A549 (cell line): ENCODE data around the gene SPATA9. TPM values are rescaled to one million over a fixed set of nuclear protein-coding genes. Genes with fewer than 3 reads are reported as not detected.

Experiments used
- ATAC-seq, 2 experiments: fragments of 200-7000 bp in 1 of 2; fragments of >200 bp in 1 of 2; cut with Nextera tagmentation in 1 of 2; cut with Tn5 transposase in 1 of 2; 3 replicates each; pipeline versions ENCODE4 v1.8.0 to v1.9.1; 2018 to 2020; ENCODE audit warnings: mild to moderate bottlenecking in 1 of 2, moderate library complexity in 1 of 2
- CTCF ChIA-PET: fragments of 300-600 bp; sonication (Branson Sonifier 250); formaldehyde crosslinking; extraction: SDS; loops from one replicate; lab custom pipeline; 2021; ENCODE audit warnings: antibody characterized with exemption, inconsistent platforms; lab: Yijun Ruan, JAX
- POLR2A ChIA-PET: fragments of 350-600 bp; formaldehyde crosslinking; extraction: SDS; loops from one replicate; lab custom pipeline; 2021; ENCODE audit warnings: antibody characterized with exemption, inconsistent platforms; lab: Yijun Ruan, JAX
- DNase-seq, 2 experiments: peaks; one replicate each; pipeline versions ENCODE4 v3.0.0 to v3.0.0-alpha.2; 2011 to 2016; ENCODE audit warnings: low read depth in 1 of 2, low spot score in 1 of 2
- FAIRE-seq: peaks from 2 replicates; lab custom pipeline; 2011; peaks lifted over from hg19 to GRCh38; lab: Jason Lieb, UNC
- H3K27ac ChIP-seq, 2 experiments: fragments of >200 bp; sonication (Bioruptor Twin); formaldehyde crosslinking; 3 replicates each; pipeline ENCODE4 v1.5.1; 2016 to 2017
- H3K4me1 ChIP-seq: fragments of >200 bp; sonication (Bioruptor Twin); formaldehyde crosslinking; 3 replicates; pipeline ENCODE4 v1.6.1; 2016
- H3K4me2 ChIP-seq: fragments of >200 bp; sonication (Bioruptor Twin); formaldehyde crosslinking; 3 replicates; pipeline ENCODE4 v1.6.1; 2016
- H3K4me3 ChIP-seq: fragments of >200 bp; sonication (Bioruptor Twin); formaldehyde crosslinking; 3 replicates; pipeline ENCODE4 v1.5.1; 2016
- H3K9me3 ChIP-seq: fragments of >200 bp; sonication (Bioruptor Twin); formaldehyde crosslinking; 3 replicates; pipeline ENCODE4 v1.6.1; 2016
- CBX2 ChIP-seq: fragments of 200-600 bp; sonication (generic); IDR thresholded peaks from 2 replicates; pipeline ENCODE4 v1.6.1; 2016; ENCODE audit warnings: low read depth, mild to moderate bottlenecking, borderline replicate concordance
- EHMT2 ChIP-seq: fragments of 200-600 bp; sonication (generic); IDR thresholded peaks from 2 replicates; pipeline ENCODE4 v1.6.1; 2016; ENCODE audit warnings: antibody characterized with exemption, low read depth, mild to moderate bottlenecking, moderate library complexity
- EP300 ChIP-seq, 2 experiments: fragments of >200 bp; sonication (Bioruptor Twin); formaldehyde crosslinking; IDR thresholded peaks; 2 replicates in 1 of 2; 3 replicates in 1 of 2; pipeline ENCODE4 v1.6.1; 2016 to 2017
- ESRRA ChIP-seq: fragments of 150-350 bp; IDR thresholded peaks from 2 replicates; pipeline ENCODE4 v1.6.1; 2014; ENCODE audit warnings: mild to moderate bottlenecking, low read length, borderline replicate concordance
- FOXS1 ChIP-seq: fragments of 250-450 bp; sonication (Bioruptor Pico); IDR thresholded peaks from 2 replicates; pipeline ENCODE4 v1.5.0; 2020; ENCODE audit warnings: mild to moderate bottlenecking, moderate library complexity
- GATA3 ChIP-seq: IDR thresholded peaks from 2 replicates; pipeline ENCODE4 v1.6.1; 2012; ENCODE audit warnings: borderline replicate concordance
- HDAC2 ChIP-seq: fragments of 200-600 bp; sonication (generic); IDR thresholded peaks from 2 replicates; pipeline ENCODE4 v1.6.1; 2016
- HMGXB4 ChIP-seq: fragments of 250-450 bp; sonication (Bioruptor Pico); IDR thresholded peaks from 2 replicates; pipeline ENCODE4 v1.5.0; 2021; ENCODE audit warnings: mild to moderate bottlenecking, moderate library complexity, borderline replicate concordance
- JUNB ChIP-seq: fragments of >200 bp; sonication (Bioruptor Twin); formaldehyde crosslinking; IDR thresholded peaks from 2 replicates; pipeline ENCODE4 v1.6.1; 2016
- KDM5A ChIP-seq: fragments of 200-600 bp; sonication (generic); IDR thresholded peaks from 2 replicates; pipeline ENCODE4 v1.6.1; 2016; ENCODE audit warnings: antibody characterized with exemption, mild to moderate bottlenecking
- MAFK ChIP-seq: fragments of 450-650 bp; IDR thresholded peaks from 2 replicates; pipeline ENCODE4 v1.6.1; 2014; ENCODE audit not compliant: partially characterized antibody
- NR3C1 ChIP-seq: fragments of >200 bp; sonication (Bioruptor Twin); formaldehyde crosslinking; IDR thresholded peaks from 3 replicates; pipeline ENCODE4 v1.6.1; 2017
- PBX3 ChIP-seq: IDR thresholded peaks from 2 replicates; pipeline ENCODE4 v1.6.1; 2012
- PHF8 ChIP-seq: fragments of 200-600 bp; sonication (generic); IDR thresholded peaks from 2 replicates; pipeline ENCODE4 v1.6.1; 2016; ENCODE audit warnings: low read depth, mild to moderate bottlenecking, antibody characterized with exemption, moderate library complexity, borderline replicate concordance
- POLR2A ChIP-seq: IDR thresholded peaks from 2 replicates; pipeline ENCODE4 v1.6.1; 2012; ENCODE audit warnings: mild to moderate bottlenecking, low read length
- RAD21 ChIP-seq, 2 experiments: fragments of >200 bp in 1 of 2; sonication (Bioruptor Twin) in 1 of 2; formaldehyde crosslinking in 1 of 2; IDR thresholded peaks in 1 of 2; conservative IDR thresholded peaks in 1 of 2; 2 replicates in 1 of 2; 3 replicates in 1 of 2; pipeline ENCODE4 v1.6.1; 2012 to 2018; ENCODE audit warnings: inconsistent platforms in 1 of 2
- RCOR1 ChIP-seq: fragments of 150-350 bp; IDR thresholded peaks from 2 replicates; pipeline ENCODE4 v1.6.1; 2014; ENCODE audit warnings: antibody characterized with exemption, low read length, low read depth
- REST ChIP-seq: fragments of 200-600 bp; sonication (generic); IDR thresholded peaks from 2 replicates; pipeline ENCODE4 v1.6.1; 2016; ENCODE audit warnings: antibody characterized with exemption, mild to moderate bottlenecking, moderate library complexity
- TP53 ChIP-seq: fragments of 250-450 bp; sonication (Bioruptor Pico); IDR thresholded peaks from 2 replicates; pipeline ENCODE4 v1.5.0; 2021; ENCODE audit warnings: mild to moderate bottlenecking, moderate library complexity
- USF2 ChIP-seq: fragments of 450-650 bp; IDR thresholded peaks from 2 replicates; pipeline ENCODE4 v1.6.1; 2014; ENCODE audit warnings: antibody characterized with exemption
- WGBS: methylation state at CpG from one replicate; pipeline ENCODE4 v1.1.6; 2017; ENCODE audit errors: missing lambda C conversion rate; 5-methylcytosine and 5-hydroxymethylcytosine counted together
- polyA plus RNA-seq, 4 experiments: library from polyadenylated mRNA; depleted of rRNA in 3 of 4; stranded (reverse); fragments of >200 nt; fragmentation: RNase III in 1 of 4; extraction: RNeasy Plus Mini Kit Qiagen cat#74134 plus additional on column Dnase treatment in 1 of 4; gene quantifications; 2 replicates in 3 of 4; 3 replicates in 1 of 4; pipeline ENCODE4 v1.2.3, GENCODE V29; 2011 to 2017

The SPATA9 gene
- polyA plus RNA-seq, 2 of the 4 experiments (the other 2 are of a cell fraction), result 0.16 TPM; not detected in 1

GRCh38 chr5:95655575-95655974 is 27.2 kb downstream of the SPATA9 start:
- H3K4me1 ChIP-seq, result no peaks in the 10 kb centered on the region
- DNase-seq (no peak), ATAC-seq (no peak), FAIRE-seq (no peak)
- POLR2A ChIA-PET, result interaction anchor here (1.1 kb wide), 1 partner anchor 9 kb away, joined by 4 read pairs; the partner anchor contains the start of gene RFESD
- 94% methylated on average over 1 of the region's 1 CpG for WGBS
- no peaks in the 10 kb centered on the region for H3K9me3 ChIP-seq
- no peak overlapping the region for H3K4me3 ChIP-seq
- TF ChIP-seq RCOR1, result no peak
- TF ChIP-seq KDM5A, result no peak
- no peak for TF ChIP-seq ESRRA
- no peak for TF ChIP-seq EP300 (IDR thresholded peaks at IDR 0.05)
- no peak for TF ChIP-seq HDAC2
- TF ChIP-seq CBX2, result no peak
- no peak for TF ChIP-seq REST
- TF ChIP-seq EHMT2, result no peak
- no peak for TF ChIP-seq PHF8
- no peak for TF ChIP-seq NR3C1
- no peak for TF ChIP-seq FOXS1 (CRISPR knock-in tag)
- no peak for TF ChIP-seq TP53
- TF ChIP-seq JUNB, result no peak
- TF ChIP-seq USF2, result no peak
- no peak for TF ChIP-seq HMGXB4 (CRISPR knock-in tag)
- no peak for TF ChIP-seq PBX3
- TF ChIP-seq GATA3, result no peak
- TF ChIP-seq POLR2A, result no peak
- CTCF ChIA-PET, result interaction anchor here (1.1 to 1.8 kb wide), 5 partner anchors 9 to 192 kb away, joined by 3 to 15 read pairs (median 4); partner anchors contain the start of gene RFESD
- no peak overlapping the region for H3K4me2 ChIP-seq
- no peak overlapping the region for H3K27ac ChIP-seq

GRCh38 chr5:95654196-95654595 is 28.6 kb downstream of the SPATA9 start:
- TF ChIP-seq MAFK (peak; percentile 8), RAD21 (conservative IDR thresholded peaks at IDR 0.05 in 1 of 2, IDR thresholded peaks at IDR 0.05 in 1 of 2) (no peak)

More at GRCh38 chr5:95654196-95654595, 28.6 kb downstream of the SPATA9 start:
- H3K4me1 ChIP-seq, result no peaks in the 10 kb centered on the region
- POLR2A ChIA-PET, result no interaction called here
- DNase-seq, result no peak
- no peaks in the 10 kb centered on the region for H3K9me3 ChIP-seq
- H3K4me3 ChIP-seq, result no peak overlapping the region
- H3K27ac ChIP-seq, result no peak overlapping the region
- H3K4me2 ChIP-seq, result no peak overlapping the region
- CTCF ChIA-PET, result interaction anchor here (1.2 to 1.8 kb wide), 3 partner anchors 10 to 193 kb away, joined by 4 to 15 read pairs (median 5); no protein-coding TSS in a partner anchor
- no peak for ATAC-seq
- WGBS, result 92% methylated on average over 3 of the region's 3 CpGs
- no peak for FAIRE-seq
